K562 (cell line): ENCODE data around the gene SNX30. TPM values are rescaled to one million over a fixed set of nuclear protein-coding genes. Genes with fewer than 3 reads are reported as not detected.

Experiments used
- ATAC-seq: fragments of 200-7000 bp; cut with Tn5 transposase; 3 replicates; pipeline ENCODE4 v1.9.1; 2020; ENCODE audit warnings: moderate library complexity
- BruUV-seq: library from RNA; stranded (reverse); fragments of 400-500 nt; replicated peaks from 2 replicates; lab custom pipeline; 2021; lab: Mats Ljungman, UMichigan
- CTCF ChIA-PET: fragments of 300-600 bp; formaldehyde crosslinking; extraction: SDS; loops from one replicate; lab custom pipeline; 2021; ENCODE audit warnings: low intra/inter-chr PET ratio; lab: Yijun Ruan, JAX
- POLR2A ChIA-PET: fragments of 300-600, 350-650 bp; sonication (Branson Sonifier 250); formaldehyde crosslinking; extraction: SDS; loops from one replicate; lab custom pipeline; 2021; ENCODE audit warnings: antibody characterized with exemption, inconsistent platforms; lab: Yijun Ruan, JAX
- DNase-seq, 4 experiments: peaks; one replicate each; pipeline versions ENCODE4 v3.0.0 to v3.0.0-alpha.2; 2011 to 2018; ENCODE audit warnings: low spot score in 3 of 4, mixed read lengths in 3 of 4; ENCODE audit errors: extremely low read depth in 1 of 4
- FAIRE-seq: peaks from 2 replicates; lab custom pipeline; 2011; peaks lifted over from hg19 to GRCh38; lab: Jason Lieb, UNC
- H2AFZ ChIP-seq: 2 replicates; pipeline ENCODE4 v1.6.0; 2011; ENCODE audit warnings: low read depth, low read length, control low read depth, inconsistent platforms
- H3K27ac ChIP-seq: fragments of 200-600 bp; 3 replicates; pipeline ENCODE4 v1.8.0; 2011; ENCODE audit warnings: low read depth, mild to moderate bottlenecking, control low read depth, inconsistent platforms, low read length, moderate library complexity, mixed read lengths; ENCODE audit errors: extremely low read depth
- H3K27me3 ChIP-seq, 2 experiments: fragments of 300-600 bp in 1 of 2; 2 replicates in 1 of 2; 3 replicates in 1 of 2; pipeline versions ENCODE4 v1.6.0 to v1.8.0; 2011; ENCODE audit warnings: inconsistent platforms in 2 of 2, low read length in 2 of 2, mild to moderate bottlenecking in 1 of 2, mixed read lengths in 1 of 2, moderate library complexity in 1 of 2; ENCODE audit not compliant: control insufficient read depth in 2 of 2, insufficient read depth in 2 of 2
- H3K36me3 ChIP-seq: fragments of 300-600 bp; 3 replicates; pipeline ENCODE4 v1.8.0; 2011; ENCODE audit warnings: mild to moderate bottlenecking, low read length, inconsistent platforms; ENCODE audit not compliant: control insufficient read depth, insufficient read depth
- H3K4me1 ChIP-seq, 2 experiments: fragments of 200-600 bp in 1 of 2; replicated peaks in 1 of 2; 2 replicates in 1 of 2; 3 replicates in 1 of 2; pipeline versions ENCODE4 v1.5.1 to v1.8.0; 2011; ENCODE audit warnings: inconsistent platforms in 2 of 2, low read length in 2 of 2, mild to moderate bottlenecking in 1 of 2, mixed read lengths in 1 of 2, moderate library complexity in 1 of 2; ENCODE audit not compliant: control insufficient read depth in 2 of 2, insufficient read depth in 2 of 2
- H3K4me2 ChIP-seq: 2 replicates; pipeline ENCODE4 v1.6.1; 2011; ENCODE audit warnings: low read length, control low read depth, inconsistent platforms, mixed read lengths; ENCODE audit not compliant: insufficient read depth
- H3K4me3 ChIP-seq: fragments of 200-600 bp; sonication (generic), shearing (Covaris generic); 2 replicates; pipeline ENCODE4 v1.5.1; 2016; ENCODE audit warnings: control low read depth, inconsistent platforms
- H3K79me2 ChIP-seq: fragments of 200-600 bp; 3 replicates; pipeline ENCODE4 v1.8.0; 2011; ENCODE audit warnings: low read length, inconsistent platforms; ENCODE audit not compliant: control insufficient read depth, insufficient read depth
- H3K9ac ChIP-seq, 2 experiments: 2 replicates each; pipeline versions ENCODE4 v1.6.0 to v1.6.1; 2011; ENCODE audit warnings: low read depth in 2 of 2, low read length in 2 of 2, control low read depth in 1 of 2, inconsistent platforms in 1 of 2, mild to moderate bottlenecking in 1 of 2, mixed read lengths in 1 of 2; ENCODE audit not compliant: insufficient read depth in 1 of 2
- H3K9me1 ChIP-seq: one replicate; pipeline ENCODE4 v1.6.0; 2011; ENCODE audit warnings: inconsistent platforms, mild to moderate bottlenecking, low read length, moderate library complexity; ENCODE audit not compliant: control insufficient read depth, insufficient read depth
- H3K9me3 ChIP-seq: replicated peaks from 2 replicates; pipeline ENCODE4 v1.5.1; 2011; ENCODE audit warnings: low read depth, low read length, inconsistent platforms; ENCODE audit not compliant: control insufficient read depth, insufficient read depth
- H4K20me1 ChIP-seq: replicated peaks from 2 replicates; pipeline ENCODE4 v1.6.1; 2011; ENCODE audit warnings: low read length, inconsistent platforms, mixed read lengths; ENCODE audit not compliant: control insufficient read depth, insufficient read depth
- FOSL1 ChIP-seq: fragments of 200-800 bp; sonication (Bioruptor generic); conservative IDR thresholded peaks from 2 replicates; pipeline ENCODE4 v1.6.1; 2016; ENCODE audit warnings: missing genetic modification characterization, missing compliant biosample characterization
- RAD51 ChIP-seq: fragments of 450-650 bp; IDR thresholded peaks from 2 replicates; pipeline ENCODE4 v1.7.1; 2016; ENCODE audit warnings: low read depth, mild to moderate bottlenecking, borderline replicate concordance
- RFX5 ChIP-seq: IDR thresholded peaks from 2 replicates; pipeline ENCODE4 v1.6.1; 2011; ENCODE audit warnings: low read depth, mild to moderate bottlenecking, improper control_type of control experiment, low read length
- WGBS: fragments of 100-300 bp; shearing (Covaris generic); methylation state at CpG from one replicate; pipeline ENCODE4 v1.1.6; 2016; ENCODE audit warnings: low coverage, mixed read lengths; ENCODE audit not compliant: insufficient coverage; ENCODE audit errors: missing lambda C conversion rate; 5-methylcytosine and 5-hydroxymethylcytosine counted together
- in situ Hi-C: fragments of 300-500 bp; cut with MboI; formaldehyde crosslinking; loops from 4 replicates; pipeline ENCODE4 v1.15.0; 2018; ENCODE audit warnings: inconsistent platforms, mixed read lengths
- intact Hi-C: fragments of 100-400 bp; cut with micrococcal nuclease; formaldehyde crosslinking; loops from 2 replicates; pipeline ENCODE4 v1.14.2; 2022
- polyA plus RNA-seq, 8 experiments: library from polyadenylated mRNA; depleted of rRNA in 4 of 8; stranded (reverse) in 5 of 8; unstranded in 3 of 8; fragments of >200 nt; fragmentation: Nextera tagmentation in 2 of 8; fragmentation: Illumina TruSeq in 1 of 8; extraction: Ambion mirVana in 2 of 8; extraction: Trizol in 1 of 8; gene quantifications; 2 replicates each; pipeline versions ENCODE4 v1.2.1 to v1.2.3, GENCODE V29; 2011 to 2014; ENCODE audit warnings: inconsistent platforms in 1 of 8, missing spikeins in 1 of 8
- total RNA-seq, 7 experiments: library from RNA; depleted of rRNA in 6 of 7; stranded (reverse); fragments of >200 nt in 6 of 7; fragmentation: Illumina TruSeq in 2 of 7; extraction: Trizol in 2 of 7; gene quantifications; 2 replicates each; pipeline versions ENCODE4 v1.2.1 to v1.2.3, GENCODE V29; 2011 to 2021; ENCODE audit warnings: low replicate concordance in 1 of 7
- TF ChIP-seq, protein P1 (sequence below): fragments of 450-650 bp; formaldehyde crosslinking; IDR thresholded peaks from 2 replicates; pipeline ENCODE4 v1.4.0; 2020; ENCODE audit warnings: mild to moderate bottlenecking, mixed read lengths

The SNX30 gene
- total and polyA plus RNA-seq, 9 of the 15 experiments (the other 6 are each of a cell fraction or from before 2014, with no cell fraction given) = 0.76 to 5.9 (median 3.3) TPM

DNA sequence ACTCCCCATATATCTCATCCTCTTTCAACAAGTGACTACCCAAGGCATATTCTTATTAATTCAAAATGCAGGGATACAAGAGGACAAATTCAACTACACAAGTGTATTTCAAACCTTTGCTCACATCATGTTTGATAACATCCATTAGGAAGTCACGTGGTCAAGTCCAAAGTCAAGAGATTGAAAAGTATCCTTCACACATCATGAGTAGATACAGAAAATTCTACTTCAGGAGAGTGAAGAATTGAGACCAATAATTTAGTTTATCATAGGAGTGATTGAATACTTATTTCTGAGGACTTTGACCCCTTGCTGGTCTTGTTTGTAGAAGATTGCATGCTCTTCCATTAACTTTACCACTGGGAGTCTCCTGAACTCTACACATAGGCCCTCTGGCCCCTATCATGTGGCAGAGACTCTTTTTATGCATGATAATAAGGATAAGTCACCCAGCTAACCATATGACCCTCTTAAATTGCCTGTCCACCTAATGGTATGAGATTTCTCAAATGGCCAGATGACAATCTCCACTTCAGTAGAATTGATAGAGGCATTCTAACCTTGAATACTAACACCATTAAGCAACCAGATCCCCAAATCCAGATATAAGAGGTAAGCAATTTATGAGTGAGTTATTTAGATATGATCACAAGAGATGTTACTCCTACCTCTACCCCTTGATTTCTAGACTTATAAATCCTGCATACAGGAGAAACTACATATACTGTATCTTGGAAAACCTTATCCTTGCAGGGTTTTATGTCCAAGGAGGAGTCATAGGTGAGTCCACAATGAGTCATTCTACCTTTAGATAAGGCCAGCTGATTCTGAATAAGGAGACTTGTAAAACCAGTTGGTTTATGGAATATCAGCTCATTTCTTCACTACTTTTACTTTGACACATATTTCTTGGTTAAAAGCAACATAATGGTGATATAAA, 166.8 kb downstream of the SNX30 start:
- BruUV-seq = no TSS peak
- DNase-seq (no peak), FAIRE-seq (no peak), ATAC-seq (no peak)
- H3K9ac ChIP-seq = no peak overlapping the region
- H3K27ac ChIP-seq = no peak overlapping the region
- TF ChIP-seq RFX5 (no peak), RAD51 (0 out of 2 replicates have a peak, but pooled peaks have one; percentile 32), FOSL1 (tag) (0 out of 2 replicates have a peak, but pooled peaks have one; percentile 22)
- TF ChIP-seq, protein P1, sequence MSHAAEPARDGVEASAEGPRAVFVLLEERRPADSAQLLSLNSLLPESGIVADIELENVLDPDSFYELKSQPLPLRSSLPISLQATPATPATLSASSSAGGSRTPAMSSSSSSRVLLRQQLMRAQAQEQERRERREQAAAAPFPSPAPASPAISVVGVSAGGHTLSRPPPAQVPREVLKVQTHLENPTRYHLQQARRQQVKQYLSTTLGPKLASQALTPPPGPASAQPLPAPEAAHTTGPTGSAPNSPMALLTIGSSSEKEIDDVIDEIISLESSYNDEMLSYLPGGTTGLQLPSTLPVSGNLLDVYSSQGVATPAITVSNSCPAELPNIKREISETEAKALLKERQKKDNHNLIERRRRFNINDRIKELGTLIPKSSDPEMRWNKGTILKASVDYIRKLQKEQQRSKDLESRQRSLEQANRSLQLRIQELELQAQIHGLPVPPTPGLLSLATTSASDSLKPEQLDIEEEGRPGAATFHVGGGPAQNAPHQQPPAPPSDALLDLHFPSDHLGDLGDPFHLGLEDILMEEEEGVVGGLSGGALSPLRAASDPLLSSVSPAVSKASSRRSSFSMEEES (CRISPR knock-in tag) = peak; percentile 83
- no peaks in the 10 kb centered on the region for H3K9me3 ChIP-seq
- no peaks in the 10 kb centered on the region for H4K20me1 ChIP-seq
- no peak overlapping the region for H2AFZ ChIP-seq
- intact Hi-C loops = no loop called here
- H3K9me1 ChIP-seq = no peaks in the 10 kb centered on the region
- no peaks in the 10 kb centered on the region for H3K79me2 ChIP-seq
- H3K27me3 ChIP-seq = peaks cover 0 to 8% of the 10 kb centered on the region in 2 experiments; a peak in 1 of 5 replicates
- in situ Hi-C loops = no loop called here
- H3K4me1 ChIP-seq = no peaks in the 10 kb centered on the region; a peak in 1 of 5 replicates
- no peaks in the 10 kb centered on the region for H3K36me3 ChIP-seq
- ChIA-PET POLR2A (interaction anchor here (0.6 kb wide), 1 partner anchor 8 kb away, joined by 3 read pairs; no protein-coding TSS in a partner anchor), CTCF (no interaction called here)
- WGBS = 0% methylated on average over 1 of the region's 1 CpG
- no peak overlapping the region for H3K4me3 ChIP-seq
- H3K4me2 ChIP-seq = no peak overlapping the region
